GM19240 (cell line): ENCODE results near the gene MYO10.

Experiments
- DNase-seq: peaks from one replicate; pipeline ENCODE4 v3.0.0; 2011; ENCODE audit warnings: low spot score; ENCODE audit not compliant: insufficient read length

MYO10 gene

DNA sequence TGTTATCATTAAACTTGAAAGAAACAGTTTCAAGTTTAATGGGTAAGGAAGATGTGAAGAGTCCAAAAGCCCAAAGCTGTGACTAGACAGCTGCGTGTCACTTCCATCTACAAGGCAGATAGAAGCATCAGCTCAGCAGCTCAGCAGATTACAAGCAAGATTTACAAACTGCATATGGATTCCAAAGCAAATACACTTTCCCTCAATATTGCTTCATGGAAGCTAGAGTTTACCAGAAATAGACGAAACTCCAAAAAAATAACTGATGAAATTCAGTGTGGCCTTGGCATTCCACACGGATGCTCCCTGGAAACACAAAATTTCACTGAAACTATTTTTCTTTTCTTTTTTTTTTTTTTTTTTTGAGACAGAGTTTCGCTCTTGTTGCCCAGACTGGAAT, 17.9 kb downstream of the MYO10 start:
- DNase-seq = no peak

DNA sequence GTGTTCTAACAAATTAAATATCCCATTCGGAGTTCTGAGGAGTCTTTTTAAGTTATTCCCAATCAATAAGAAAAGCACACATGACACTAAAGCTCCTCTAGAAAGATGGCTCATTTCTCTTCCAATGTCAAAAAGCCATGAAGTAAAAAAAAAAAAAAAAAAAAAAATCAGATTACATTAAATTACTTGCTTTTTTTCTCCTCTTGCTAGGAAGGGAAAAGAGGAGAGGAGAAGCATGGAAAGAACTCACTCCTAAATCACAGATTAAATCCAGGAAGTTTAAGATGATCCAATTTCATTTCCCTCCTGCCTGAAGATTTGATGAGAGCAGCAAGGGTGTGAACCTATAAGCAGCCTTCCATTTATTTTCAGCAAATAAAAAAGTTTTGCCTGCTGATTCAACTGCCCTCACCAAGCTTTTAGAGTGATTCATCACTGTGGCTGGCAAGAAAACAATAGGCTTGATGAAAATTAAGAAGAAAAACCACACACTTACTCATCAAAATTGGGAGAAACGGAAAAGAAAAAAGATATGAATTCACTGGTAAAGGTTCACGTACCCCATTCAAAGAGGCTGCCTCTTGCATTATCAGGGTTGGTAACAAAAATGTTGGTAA, 19.7 kb downstream of the MYO10 start:
- no peak for DNase-seq

- no peak for DNase-seq
Observed at GRCh38 chr5:16914584-16914983, 21.5 kb downstream of the MYO10 start.

GRCh38 chr5:16914108-16914435, 22.0 kb downstream of the MYO10 start:
- no peak for DNase-seq

- no peak for DNase-seq
Observed at GRCh38 chr5:16913187-16914107, 22.6 kb downstream of the MYO10 start.

DNA sequence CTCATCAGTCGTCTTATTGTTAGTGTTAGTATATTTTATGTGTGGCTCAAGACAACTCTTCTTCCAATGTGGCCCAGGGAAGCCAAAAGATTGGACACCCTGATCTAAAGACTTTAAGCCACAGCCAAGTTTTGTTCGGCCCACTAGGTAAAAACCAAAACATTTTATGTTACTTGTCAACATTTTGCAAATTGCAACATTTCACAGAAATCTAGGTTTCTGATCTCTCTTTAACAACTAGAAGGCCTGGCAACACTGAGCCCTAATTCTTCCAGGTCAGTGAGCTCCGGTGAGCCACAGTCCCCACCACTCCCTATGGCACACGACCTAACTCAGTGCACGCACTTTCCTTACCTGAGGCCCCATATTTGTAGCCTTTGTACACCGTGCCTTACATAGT, 24.0 kb downstream of the MYO10 start:
- no peak for DNase-seq

DNA sequence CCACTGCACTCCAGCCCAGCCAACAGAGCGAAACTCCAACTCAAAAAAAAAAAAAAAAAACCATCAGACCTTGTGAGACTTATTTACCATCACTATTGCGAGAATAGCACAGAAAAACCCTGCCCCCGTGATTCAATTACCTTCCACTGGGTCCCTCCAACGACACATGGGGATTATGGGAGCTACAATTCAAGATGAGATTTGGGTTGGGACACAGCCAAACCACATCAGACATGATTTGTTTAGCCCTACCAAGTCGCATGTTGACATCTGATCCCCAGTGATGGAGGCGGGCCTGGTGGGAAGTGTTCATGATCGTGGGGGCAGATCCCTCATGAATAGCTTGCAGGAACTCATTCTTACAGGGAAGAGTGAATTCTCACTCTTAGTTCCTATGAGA, 26.6 kb downstream of the MYO10 start:
- DNase-seq = no peak

DNA sequence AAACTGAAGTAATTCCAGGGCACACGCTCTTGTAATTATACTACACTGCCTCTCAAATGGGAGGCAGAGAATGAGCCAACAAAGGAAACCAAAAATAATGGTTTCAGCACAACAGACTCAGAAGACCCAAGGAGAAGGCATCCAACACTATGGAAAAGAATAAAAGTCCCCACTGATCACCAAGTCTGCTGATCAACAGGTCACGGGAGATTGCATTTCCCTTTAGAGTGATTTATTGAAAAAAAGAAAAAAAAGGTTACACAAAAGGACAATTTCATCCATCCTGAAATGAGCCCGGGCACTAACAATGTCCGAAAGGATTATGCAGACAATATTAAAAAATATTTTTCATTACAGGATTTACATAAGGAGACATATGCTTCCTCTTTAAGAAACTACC, 28.8 kb downstream of the MYO10 start:
- DNase-seq = no peak

GRCh38 chr5:16906255-16906654, 29.8 kb downstream of the MYO10 start:
- no peak for DNase-seq

DNA sequence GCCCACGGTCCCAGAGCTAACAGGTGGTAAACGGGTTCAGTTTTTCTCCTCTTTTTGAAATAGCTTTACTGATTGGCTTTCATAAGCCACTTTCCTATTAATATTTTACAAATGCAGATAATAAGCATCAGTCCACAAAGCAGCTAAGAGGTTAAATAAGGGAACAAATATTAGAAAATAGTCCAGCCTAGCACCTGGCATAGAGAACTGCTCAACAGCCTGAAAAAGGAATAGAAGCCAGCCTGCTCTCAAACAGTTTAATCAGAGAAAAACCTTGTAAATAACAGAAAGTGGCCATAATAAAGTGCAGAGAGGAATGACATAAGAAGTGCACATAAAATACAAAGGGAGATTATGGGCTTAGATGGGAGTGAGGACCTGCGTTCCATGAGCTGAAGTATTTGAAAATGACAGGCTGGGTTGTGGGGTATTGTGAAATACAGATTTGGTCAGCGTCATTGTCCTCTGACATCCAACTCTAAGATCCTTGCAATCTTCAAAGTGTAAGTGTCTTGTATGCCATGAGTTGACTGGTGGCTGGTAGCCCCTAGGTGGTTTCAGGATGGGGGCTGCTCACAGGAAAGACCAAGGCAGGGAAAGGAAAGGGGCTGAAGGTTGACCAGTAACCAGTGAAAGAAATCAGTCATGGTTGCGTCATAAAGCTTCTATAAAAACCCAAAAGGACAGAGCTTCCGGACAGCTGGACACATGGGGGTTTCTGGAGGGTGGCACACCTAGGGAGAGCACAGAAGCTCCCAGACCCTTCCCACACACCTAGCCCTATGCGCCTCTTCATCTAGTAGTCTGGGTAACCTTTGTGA, 32.4 kb downstream of the MYO10 start:
- no peak for DNase-seq

DNA sequence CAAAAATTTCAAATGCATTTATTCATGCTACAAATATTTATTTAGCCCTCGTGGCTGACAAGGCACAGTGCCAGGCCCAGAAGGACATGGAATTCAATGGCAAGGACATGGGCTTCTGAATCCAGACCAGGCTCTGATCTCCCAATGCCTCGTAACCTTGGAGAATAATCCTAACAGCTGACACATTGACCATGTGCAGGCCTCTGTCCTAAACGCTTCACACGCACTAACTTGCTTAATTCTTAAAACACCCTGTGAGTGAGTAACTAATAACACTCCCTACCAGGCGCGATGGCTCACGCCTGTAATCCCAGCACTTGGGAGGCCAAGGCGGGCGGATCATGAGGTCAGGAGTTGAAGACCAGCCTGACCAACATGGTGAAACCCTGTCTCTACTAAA, 33.2 kb downstream of the MYO10 start:
- no peak for DNase-seq

DNA sequence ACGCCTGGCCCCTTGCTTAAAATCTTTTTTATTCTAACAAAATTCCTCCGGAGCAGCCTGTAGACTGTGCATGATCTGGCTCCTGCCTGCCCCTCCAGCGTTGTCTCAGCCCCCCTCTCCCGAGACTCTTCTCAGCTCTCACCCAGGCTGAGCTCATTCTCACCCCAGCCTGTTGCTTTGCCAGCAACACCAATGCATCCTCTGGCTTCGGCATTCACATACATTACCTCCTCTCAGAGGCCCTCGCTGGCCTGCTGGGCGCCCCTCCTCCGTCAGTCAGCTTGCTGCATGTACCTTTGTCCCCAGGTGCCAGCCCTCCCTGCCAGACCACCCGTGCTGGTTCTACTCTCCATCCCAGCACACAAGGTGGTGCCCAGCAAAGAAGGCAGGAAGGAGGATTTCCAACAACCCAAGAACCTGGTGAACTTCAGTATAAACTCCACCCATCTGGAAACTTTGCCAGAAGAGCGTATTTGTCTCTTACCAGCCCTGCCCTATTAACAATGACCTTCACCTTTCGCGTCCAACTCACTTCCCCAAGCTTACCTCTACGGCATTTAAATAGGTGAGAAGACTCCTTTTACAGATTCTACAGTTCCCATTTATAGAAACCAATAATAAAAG, 35.0 kb downstream of the MYO10 start:
- no peak for DNase-seq

GRCh38 chr5:16899171-16899570, 36.9 kb downstream of the MYO10 start:
- no peak for DNase-seq

- DNase-seq = no peak
Observed at GRCh38 chr5:16897800-16898199, 38.3 kb downstream of the MYO10 start.

DNA sequence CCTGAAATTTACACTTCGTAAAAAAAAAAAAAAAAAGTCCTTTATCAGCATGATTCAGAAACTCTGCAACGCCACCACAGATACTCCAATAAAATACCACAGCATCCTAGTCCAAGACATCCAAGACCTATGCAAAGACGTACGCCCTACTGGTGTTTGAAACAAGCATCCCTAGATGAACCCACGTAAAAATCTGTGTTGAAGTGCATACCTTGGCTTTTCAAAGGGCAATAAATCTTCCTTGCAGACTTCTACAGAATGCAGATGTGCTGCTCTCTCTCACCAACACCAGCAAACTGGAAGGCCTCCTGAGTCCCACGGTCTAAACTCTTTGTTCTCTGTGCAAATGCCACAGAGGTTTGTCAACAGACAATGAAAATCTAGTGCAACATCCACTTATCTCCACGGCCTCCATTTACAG, 38.8 kb downstream of the MYO10 start:
- DNase-seq = no peak

DNA sequence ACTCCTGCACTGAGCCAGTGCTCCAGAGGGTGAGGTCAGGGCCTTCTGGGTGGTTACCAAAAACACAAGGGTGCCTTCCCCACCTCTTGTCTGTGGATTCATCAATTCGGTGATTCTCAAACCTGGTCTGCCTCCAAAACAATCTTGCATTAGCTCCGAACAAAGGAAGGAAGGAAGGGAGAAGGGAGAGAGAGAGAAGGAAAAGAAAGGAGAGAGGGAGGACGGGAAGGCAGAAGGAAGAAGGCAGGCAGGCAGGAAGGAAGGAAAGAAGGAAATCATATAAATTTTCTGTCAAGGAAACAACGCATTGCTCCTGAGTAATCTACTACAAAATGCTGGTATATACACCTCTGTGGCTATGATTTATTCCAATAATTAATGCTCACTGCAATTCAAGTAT, 39.3 kb downstream of the MYO10 start:
- DNase-seq = no peak

- no peak for DNase-seq
Observed at GRCh38 chr5:16894236-16895057, 41.6 kb downstream of the MYO10 start.

GRCh38 chr5:16891033-16891432, 45.1 kb downstream of the MYO10 start:
- DNase-seq = no peak

- no peak for DNase-seq
Observed at GRCh38 chr5:16889972-16890519, 46.0 kb downstream of the MYO10 start.

DNA sequence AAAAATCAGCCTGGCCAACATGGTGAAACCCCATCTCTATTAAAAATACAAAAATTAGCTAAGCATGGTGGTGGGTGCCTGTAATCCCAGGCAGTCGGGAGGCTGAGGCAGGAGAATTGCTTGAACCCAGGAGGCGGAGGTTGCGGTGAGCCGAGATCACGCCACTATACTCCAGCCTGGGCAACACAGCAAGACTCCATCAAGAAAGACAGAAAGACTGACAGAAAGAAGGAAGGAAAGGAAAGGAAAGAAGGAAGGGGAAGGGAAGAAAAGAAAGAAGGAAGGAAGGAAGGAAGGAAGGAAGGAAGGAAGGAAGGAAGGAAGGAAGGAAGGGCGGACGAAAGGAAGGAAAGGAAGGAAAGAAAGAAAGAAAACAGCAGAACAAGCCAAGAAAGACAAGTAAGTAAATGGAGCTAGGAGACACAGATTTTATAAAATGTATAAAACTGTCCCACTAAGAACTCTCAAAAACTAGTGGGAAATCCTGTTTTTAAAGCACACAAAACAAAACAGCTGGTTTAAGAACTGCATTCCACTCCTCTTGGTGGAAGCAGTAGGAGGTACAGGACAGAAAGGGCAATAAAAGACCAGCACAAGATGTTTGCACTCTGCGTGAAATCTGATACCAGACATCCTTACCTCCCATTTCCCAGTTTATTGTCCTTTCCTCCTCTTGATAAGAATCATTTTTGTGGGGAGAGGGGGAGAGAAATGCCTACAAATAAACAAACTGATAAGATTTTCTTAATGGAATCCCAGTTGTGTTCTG, 46.7 kb downstream of the MYO10 start:
- no peak for DNase-seq
